Liver (tissue), 9 donors: Measurements from ENCODE around the gene SIRPB1. TPM values are rescaled to one million over a fixed set of nuclear protein-coding genes. Genes with fewer than 3 reads are reported as not detected.

Experiments used
- DNase-seq: peaks from one replicate; pipeline ENCODE4 v3.0.0-alpha.2; 2017; ENCODE audit warnings: low spot score
- H3K27ac ChIP-seq, 2 donors: one replicate each; pipeline ENCODE4 v1.7.0; 2013; ENCODE audit warnings: inconsistent platforms in 2 of 2, low read length in 2 of 2, control low read depth in 1 of 2, low read depth in 1 of 2, mild to moderate bottlenecking in 1 of 2
- H3K27me3 ChIP-seq, 4 donors: one replicate each; pipeline versions ENCODE4 v1.6.1 to v1.7.0; 2013; ENCODE audit warnings: low read length in 3 of 4, inconsistent platforms in 1 of 4, mild to moderate bottlenecking in 1 of 4, moderate library complexity in 1 of 4; ENCODE audit not compliant: control insufficient read depth in 4 of 4, insufficient read depth in 4 of 4
- H3K36me3 ChIP-seq, 4 donors: one replicate each; pipeline versions ENCODE4 v1.6.1 to v1.7.0; 2013; ENCODE audit warnings: low read length in 3 of 4, mild to moderate bottlenecking in 3 of 4, low read depth in 1 of 4, moderate library complexity in 1 of 4; ENCODE audit not compliant: control insufficient read depth in 4 of 4, insufficient read depth in 3 of 4
- H3K4me1 ChIP-seq, 4 donors: one replicate each; pipeline versions ENCODE4 v1.6.1 to v1.7.0; 2013; ENCODE audit warnings: low read length in 3 of 4, mild to moderate bottlenecking in 3 of 4, moderate library complexity in 1 of 4; ENCODE audit not compliant: control insufficient read depth in 4 of 4, insufficient read depth in 4 of 4
- H3K4me3 ChIP-seq, 3 donors: one replicate each; pipeline versions ENCODE4 v1.6.1 to v1.7.0; 2013; ENCODE audit warnings: low read length in 3 of 3, control low read depth in 1 of 3, low read depth in 1 of 3, mild to moderate bottlenecking in 1 of 3
- H3K9ac ChIP-seq, 2 donors: one replicate each; pipeline ENCODE4 v1.7.0; 2013; ENCODE audit warnings: low read length in 2 of 2, mild to moderate bottlenecking in 2 of 2, moderate library complexity in 2 of 2, control low read depth in 1 of 2, low read depth in 1 of 2
- H3K9me3 ChIP-seq, 4 donors: one replicate each; pipeline versions ENCODE4 v1.6.1 to v1.7.0; 2013; ENCODE audit warnings: low read length in 3 of 4; ENCODE audit not compliant: control insufficient read depth in 4 of 4
- CTCF ChIP-seq: fragments of 150-350 bp; IDR thresholded peaks from 2 replicates; pipeline ENCODE4 v1.5.1; 2017; ENCODE audit warnings: improper control_type of control experiment, low read depth, low read length; ENCODE audit not compliant: missing input control
- EGR1 ChIP-seq, 2 donors: IDR thresholded peaks; 2 replicates each; pipeline ENCODE4 v1.6.1; 2016 to 2018; ENCODE audit warnings: antibody characterized with exemption in 2 of 2, low read depth in 2 of 2
- FOXA1 ChIP-seq: IDR thresholded peaks from 2 replicates; pipeline ENCODE4 v1.6.1; 2016; ENCODE audit warnings: antibody characterized with exemption
- FOXA2 ChIP-seq: IDR thresholded peaks from 2 replicates; pipeline ENCODE4 v1.6.1; 2016; ENCODE audit warnings: antibody characterized with exemption
- GABPA ChIP-seq, 2 donors: IDR thresholded peaks in 1 of 2; conservative IDR thresholded peaks in 1 of 2; 2 replicates each; pipeline ENCODE4 v1.6.1; 2016; ENCODE audit warnings: antibody characterized with exemption in 2 of 2, mild to moderate bottlenecking in 1 of 2, moderate library complexity in 1 of 2
- HNF4A ChIP-seq, 2 donors: conservative IDR thresholded peaks; 2 replicates each; pipeline ENCODE4 v1.6.1; 2016; ENCODE audit warnings: antibody characterized with exemption in 2 of 2, mild to moderate bottlenecking in 2 of 2
- HNF4G ChIP-seq: IDR thresholded peaks from 2 replicates; pipeline ENCODE4 v1.6.1; 2016; ENCODE audit warnings: antibody characterized with exemption
- JUND ChIP-seq, 2 donors: IDR thresholded peaks; 2 replicates each; pipeline ENCODE4 v1.6.1; 2016; ENCODE audit warnings: antibody characterized with exemption in 2 of 2
- MAX ChIP-seq: IDR thresholded peaks from 2 replicates; pipeline ENCODE4 v1.6.1; 2016; ENCODE audit warnings: antibody characterized with exemption
- NR2F2 ChIP-seq: IDR thresholded peaks from 2 replicates; pipeline ENCODE4 v1.6.1; 2016; ENCODE audit warnings: antibody characterized with exemption
- RAD21 ChIP-seq, 2 donors: IDR thresholded peaks; 2 replicates each; pipeline ENCODE4 v1.6.1; 2016; ENCODE audit warnings: antibody characterized with exemption in 2 of 2, mild to moderate bottlenecking in 2 of 2
- REST ChIP-seq: IDR thresholded peaks from 2 replicates; pipeline ENCODE4 v1.6.1; 2016; ENCODE audit warnings: antibody characterized with exemption, mild to moderate bottlenecking
- RXRA ChIP-seq, 2 donors: IDR thresholded peaks; 2 replicates each; pipeline ENCODE4 v1.6.1; 2017 to 2018; ENCODE audit warnings: antibody characterized with exemption in 2 of 2, mild to moderate bottlenecking in 1 of 2
- SP1 ChIP-seq: IDR thresholded peaks from 2 replicates; pipeline ENCODE4 v1.6.1; 2018; ENCODE audit warnings: antibody characterized with exemption, mild to moderate bottlenecking
- TAF1 ChIP-seq: conservative IDR thresholded peaks from 2 replicates; pipeline ENCODE4 v1.6.1; 2016; ENCODE audit warnings: antibody characterized with exemption, mild to moderate bottlenecking
- YY1 ChIP-seq: IDR thresholded peaks from 2 replicates; pipeline ENCODE4 v1.6.1; 2016; ENCODE audit warnings: antibody characterized with exemption, mild to moderate bottlenecking
- ZBTB33 ChIP-seq: IDR thresholded peaks from 2 replicates; pipeline ENCODE4 v1.6.1; 2016; ENCODE audit warnings: antibody characterized with exemption
- WGBS: extraction: QIAGEN DNeasy Blood & Tissue Kit; methylation state at CpG from one replicate; pipeline ENCODE4 v1.1.7; 2013; 5-methylcytosine and 5-hydroxymethylcytosine counted together
- polyA plus RNA-seq, 2 donors: library from polyadenylated mRNA; stranded (reverse) in 1 of 2; unstranded in 1 of 2; fragments of 200-250 nt in 1 of 2; fragments of >200 nt in 1 of 2; fragmentation: Nextera tagmentation in 1 of 2; extraction: Ambion mirVana in 1 of 2; gene quantifications; one replicate each; pipeline versions ENCODE4 v1.2.1 to v1.2.3, GENCODE V29; 2013 to 2015
- total RNA-seq, 2 donors: library from RNA; depleted of rRNA; stranded (reverse); fragments of >200 nt; gene quantifications; one replicate each; pipeline ENCODE4 v1.2.3, GENCODE V29; 2014
- TF ChIP-seq, protein P1 (sequence below): IDR thresholded peaks from 2 replicates; pipeline ENCODE4 v1.6.1; 2016; ENCODE audit warnings: antibody characterized with exemption
- donor health status: healthy.
- donor health status: healthy.
- donor health status: healthy.
- donor health status: healthy.
- donor health status: healthy.

Gene SIRPB1
- total and polyA plus RNA-seq, 4 donors = 0.47 to 4.4 (median 1.4) TPM

GRCh38 chr20:1600736-1601135 is 19.1 kb downstream of the SIRPB1 start:
- Histone ChIP-seq H3K36me3 (no peaks in the 10 kb centered on the region), H3K9ac (no peak overlapping the region), H3K4me1 (no peaks in the 10 kb centered on the region), H3K9me3 (no peaks in the 10 kb centered on the region), H3K27ac (no peak overlapping the region), H3K27me3 (no peaks in the 10 kb centered on the region), H3K4me3 (no peak overlapping the region)
- DNase-seq = no peak
- WGBS = 89% methylated on average over 3 of the region's 5 CpGs
- TF ChIP-seq REST (no peak), YY1 (no peak), CTCF (no peak), NR2F2 (no peak), FOXA1 (no peak), RAD21 (IDR thresholded peaks at IDR 0.05) (no peak), TAF1 (no peak), EGR1 (IDR thresholded peaks at IDR 0.05; ENCODE audit: low read depth in 2 of 2) (no peak), ZBTB33 (no peak), HNF4A (conservative IDR thresholded peaks at IDR 0.05) (no peak), HNF4G (no peak), RXRA (IDR thresholded peaks at IDR 0.05) (no peak), GABPA (IDR thresholded peaks at IDR 0.05 in 1 of 2, conservative IDR thresholded peaks at IDR 0.05 in 1 of 2) (no peak), FOXA2 (no peak), SP1 (no peak)
- TF ChIP-seq, protein P1, sequence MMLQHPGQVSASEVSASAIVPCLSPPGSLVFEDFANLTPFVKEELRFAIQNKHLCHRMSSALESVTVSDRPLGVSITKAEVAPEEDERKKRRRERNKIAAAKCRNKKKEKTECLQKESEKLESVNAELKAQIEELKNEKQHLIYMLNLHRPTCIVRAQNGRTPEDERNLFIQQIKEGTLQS = no peak

DNA sequence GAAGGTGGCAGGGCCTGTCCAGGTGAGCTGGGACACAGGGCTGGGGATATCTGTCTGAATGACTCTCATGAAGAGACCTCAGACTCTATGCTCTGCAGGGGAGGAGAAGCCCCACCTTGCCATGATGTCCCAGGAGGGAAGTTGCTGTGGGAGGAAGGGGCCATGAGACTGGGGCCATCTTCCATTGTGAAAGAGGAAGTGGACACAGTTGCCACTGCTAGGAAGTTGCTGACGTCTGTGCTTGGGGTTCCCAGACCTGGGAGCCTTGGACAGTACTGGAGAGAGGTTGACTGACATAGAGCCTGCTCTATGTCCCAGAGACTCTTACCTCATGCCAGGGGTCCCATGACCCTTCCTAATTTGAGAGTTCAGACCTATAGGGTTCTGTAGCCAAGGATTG is 24.5 kb downstream of the SIRPB1 start:
- no peak for DNase-seq

More for the DNA sequence above, 24.5 kb downstream of the SIRPB1 start:
- Histone ChIP-seq H3K4me3 (no peak overlapping the region), H3K9ac (no peak overlapping the region), H3K4me1 (no peaks in the 10 kb centered on the region), H3K36me3 (no peaks in the 10 kb centered on the region), H3K9me3 (no peaks in the 10 kb centered on the region), H3K27me3 (no peaks in the 10 kb centered on the region), H3K27ac (no peak overlapping the region)
- no CpG with 5 or more reads among the region's 1 CpG for WGBS
- TF ChIP-seq SP1 = no peak
- TF ChIP-seq HNF4A (conservative IDR thresholded peaks at IDR 0.05) = no peak
- no peak for TF ChIP-seq FOXA2
- TF ChIP-seq HNF4G = no peak
- no peak for TF ChIP-seq JUND (IDR thresholded peaks at IDR 0.05)
- no peak for TF ChIP-seq MAX
- TF ChIP-seq REST = no peak
- no peak for TF ChIP-seq RAD21 (IDR thresholded peaks at IDR 0.05)
- TF ChIP-seq GABPA (IDR thresholded peaks at IDR 0.05 in 1 of 2, conservative IDR thresholded peaks at IDR 0.05 in 1 of 2) = no peak
- TF ChIP-seq NR2F2 = no peak
- no peak for TF ChIP-seq EGR1 (IDR thresholded peaks at IDR 0.05; ENCODE audit: low read depth in 2 of 2)
- no peak for TF ChIP-seq RXRA (IDR thresholded peaks at IDR 0.05)
- no peak for TF ChIP-seq FOXA1
- TF ChIP-seq, protein P1 = no peak
